HG02763 (cell line): ENCODE measurements around the gene ALKBH8.

Experiments
- ATAC-seq: cut with Tn5 transposase; IDR thresholded peaks from one replicate; pipeline ENCODE4 v1.9.1; 2021; ENCODE audit warnings: mild to moderate bottlenecking, moderate library complexity; ENCODE audit not compliant: unreplicated experiment

The ALKBH8 gene, protein sequence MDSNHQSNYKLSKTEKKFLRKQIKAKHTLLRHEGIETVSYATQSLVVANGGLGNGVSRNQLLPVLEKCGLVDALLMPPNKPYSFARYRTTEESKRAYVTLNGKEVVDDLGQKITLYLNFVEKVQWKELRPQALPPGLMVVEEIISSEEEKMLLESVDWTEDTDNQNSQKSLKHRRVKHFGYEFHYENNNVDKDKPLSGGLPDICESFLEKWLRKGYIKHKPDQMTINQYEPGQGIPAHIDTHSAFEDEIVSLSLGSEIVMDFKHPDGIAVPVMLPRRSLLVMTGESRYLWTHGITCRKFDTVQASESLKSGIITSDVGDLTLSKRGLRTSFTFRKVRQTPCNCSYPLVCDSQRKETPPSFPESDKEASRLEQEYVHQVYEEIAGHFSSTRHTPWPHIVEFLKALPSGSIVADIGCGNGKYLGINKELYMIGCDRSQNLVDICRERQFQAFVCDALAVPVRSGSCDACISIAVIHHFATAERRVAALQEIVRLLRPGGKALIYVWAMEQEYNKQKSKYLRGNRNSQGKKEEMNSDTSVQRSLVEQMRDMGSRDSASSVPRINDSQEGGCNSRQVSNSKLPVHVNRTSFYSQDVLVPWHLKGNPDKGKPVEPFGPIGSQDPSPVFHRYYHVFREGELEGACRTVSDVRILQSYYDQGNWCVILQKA

DNA sequence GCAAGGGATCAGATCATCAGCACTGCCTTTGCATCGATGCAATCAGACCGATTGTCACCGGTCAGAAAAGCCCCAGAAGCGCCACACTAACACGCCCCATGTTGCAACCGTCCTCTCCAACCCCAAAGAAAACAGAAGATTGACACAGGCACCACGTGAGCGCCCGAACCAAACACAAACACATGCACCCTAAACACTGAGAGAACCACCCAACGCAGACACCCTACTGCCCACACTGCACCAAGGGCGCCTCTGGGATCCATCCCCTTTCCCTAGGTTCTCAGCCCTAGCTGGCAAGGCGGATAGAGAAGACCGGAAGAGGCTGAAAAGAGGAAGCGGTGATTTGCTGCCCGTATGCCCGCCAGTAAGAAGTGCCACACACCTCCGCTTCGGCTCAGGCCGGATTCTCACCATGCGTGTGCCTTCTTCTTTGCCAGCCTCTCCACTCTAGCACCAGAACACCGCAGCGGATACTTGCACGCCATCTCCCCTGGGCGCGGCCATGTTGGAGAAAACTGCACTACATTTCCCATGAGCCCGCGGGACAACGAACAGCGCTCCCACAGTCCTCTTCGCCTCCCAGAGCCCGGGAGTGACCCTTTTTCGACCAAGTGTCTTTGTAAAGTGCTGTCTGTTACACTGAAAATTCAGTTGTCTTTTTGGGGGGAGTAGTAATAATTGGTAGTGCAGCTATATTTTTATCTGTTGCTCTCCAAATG, at the start of gene ALKBH8:
TSS of gene ALKBH8 (minus strand) at position 517 of the 719 bp plus-strand sequence. CDS start 4,842 bp downstream, outside the sequence.
- peak; percentile 84 for ATAC-seq

DNA sequence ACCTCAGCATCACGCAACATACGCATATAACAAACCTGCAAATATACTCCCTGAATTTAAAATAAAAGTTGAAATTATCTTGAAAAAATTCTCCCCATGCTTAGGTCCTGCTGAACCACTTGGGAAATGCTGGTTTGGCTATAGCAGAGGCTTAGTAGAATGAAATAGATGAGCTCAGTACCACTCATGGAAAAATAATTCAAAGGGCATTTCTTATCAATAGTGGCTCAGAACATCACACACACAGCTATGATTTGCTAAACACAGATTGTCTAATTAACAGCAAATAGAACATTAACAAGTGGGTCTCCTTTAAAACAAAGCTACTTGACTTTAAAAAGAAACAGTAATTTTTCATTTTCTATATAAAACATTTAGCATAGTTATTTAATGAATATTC, 46.9 kb upstream of the ALKBH8 start:
- no peak for ATAC-seq

DNA sequence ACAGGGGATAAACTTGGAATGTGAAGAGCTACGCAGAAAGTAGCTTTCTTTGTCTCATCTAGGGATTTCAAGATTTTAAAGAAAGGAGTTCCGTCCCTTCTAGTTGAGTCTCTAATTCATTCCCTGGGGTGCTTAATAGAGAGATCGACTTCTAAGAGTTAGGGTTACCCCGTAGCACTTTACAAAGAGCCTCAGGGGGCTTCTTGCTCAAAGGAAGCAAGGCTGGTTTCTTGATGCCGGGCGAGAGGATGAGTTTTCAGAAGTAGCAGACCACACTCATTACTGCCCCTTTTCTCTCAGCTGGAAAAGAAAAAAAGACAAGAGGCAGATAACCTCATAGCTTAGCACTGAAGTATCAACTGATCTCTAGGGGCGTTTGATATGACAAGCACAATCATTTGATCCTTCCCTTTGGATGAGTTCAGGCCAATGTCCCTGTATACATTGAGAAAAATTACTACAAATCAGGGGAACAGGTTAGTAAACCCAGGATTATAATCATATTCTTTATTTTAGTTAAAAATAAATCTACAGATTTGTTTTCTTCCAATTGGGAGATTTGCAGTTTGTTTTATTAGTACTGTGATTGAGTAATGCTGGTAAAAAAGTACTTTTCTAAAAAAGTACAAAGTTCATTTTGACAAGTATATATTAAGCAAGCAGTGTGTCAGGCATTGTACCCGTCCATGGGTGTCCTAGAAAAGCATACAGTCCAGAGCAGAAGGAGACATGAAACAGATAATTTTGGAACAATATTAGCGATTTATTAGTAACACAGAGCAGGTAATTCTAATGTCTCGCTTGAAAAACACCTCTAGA, 44.1 kb upstream of the ALKBH8 start:
- ATAC-seq: no peak

DNA sequence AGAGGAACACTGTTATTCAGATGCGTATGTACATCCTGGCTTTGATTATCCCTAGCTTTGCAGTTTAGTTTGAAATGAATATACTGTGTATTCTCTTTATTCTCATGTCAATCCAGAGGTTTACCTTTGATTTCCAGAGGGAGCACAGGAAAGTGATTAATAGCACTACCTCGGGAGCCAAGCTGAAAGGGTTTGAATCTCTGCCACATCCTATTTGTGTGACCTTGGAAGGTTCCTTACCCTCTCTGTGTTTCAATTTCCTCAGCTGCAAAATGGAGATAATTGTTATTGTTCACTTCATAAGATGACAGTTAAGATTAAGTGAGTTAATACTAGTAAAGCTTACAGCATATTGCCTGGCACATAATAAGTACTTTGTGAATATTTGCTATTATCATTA, 43.3 kb upstream of the ALKBH8 start:
- no peak for ATAC-seq

DNA sequence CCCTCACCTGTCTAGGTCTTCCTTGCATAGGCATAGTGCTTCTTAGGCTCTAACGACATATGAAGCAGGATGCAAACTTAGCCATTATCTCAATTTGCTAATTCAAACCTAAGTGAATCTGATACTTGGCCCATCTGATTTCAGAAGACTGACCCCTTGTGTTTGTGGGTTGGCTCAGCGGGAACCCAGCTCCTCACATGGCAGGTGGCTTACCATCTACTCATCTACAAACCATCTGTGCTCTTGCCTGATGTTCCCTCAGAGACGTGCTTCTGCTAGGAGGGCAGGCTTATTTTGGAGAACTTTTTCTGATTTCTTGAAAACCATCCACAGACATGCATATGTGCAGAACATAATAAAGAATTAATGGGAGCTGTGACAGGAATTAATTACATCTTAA, 40.6 kb upstream of the ALKBH8 start:
- ATAC-seq: no peak

DNA sequence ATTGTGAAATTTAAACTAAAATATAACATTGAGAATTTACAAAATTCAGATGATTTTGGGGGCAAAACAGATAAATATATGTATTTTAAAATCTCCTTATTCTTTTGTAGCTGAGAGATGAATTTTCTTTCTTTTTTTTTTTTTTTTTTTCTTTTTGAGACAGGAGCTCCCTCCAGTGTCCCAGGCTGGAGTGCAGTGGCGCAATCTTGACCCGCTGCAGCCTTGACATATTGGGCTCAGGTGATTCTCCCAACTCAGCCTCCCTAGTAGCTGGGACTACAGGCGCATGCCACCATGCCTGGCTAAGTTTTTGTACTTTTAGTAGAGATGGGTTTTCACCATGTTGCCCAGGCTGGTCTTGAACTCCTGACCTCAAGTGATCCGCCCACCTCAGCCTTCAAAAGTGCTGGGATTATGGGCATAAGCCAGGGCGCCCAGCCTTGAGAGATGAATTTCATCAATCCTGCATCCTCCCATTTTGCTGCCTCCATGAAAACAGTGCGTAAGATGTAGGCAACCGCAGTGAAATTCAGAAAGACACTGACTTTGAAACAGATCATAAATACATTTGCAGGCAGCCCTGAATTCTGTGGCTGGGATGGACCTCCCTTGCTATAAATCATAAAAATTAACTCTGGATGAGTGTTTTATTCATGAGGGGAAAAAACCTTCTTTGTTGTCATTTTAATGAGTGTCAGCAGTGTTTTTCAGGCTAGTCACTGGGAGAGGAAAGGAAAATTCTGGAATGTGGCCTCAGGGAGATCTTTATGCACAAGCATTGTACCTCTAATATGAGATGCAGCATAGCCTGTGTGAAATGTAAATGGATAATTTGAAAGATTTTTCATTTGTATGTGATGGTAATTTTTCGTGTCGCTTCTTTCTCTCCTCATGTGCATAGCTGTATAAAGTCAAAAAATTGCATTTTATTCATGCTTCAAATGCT, 39.8 kb upstream of the ALKBH8 start:
- no peak for ATAC-seq

DNA sequence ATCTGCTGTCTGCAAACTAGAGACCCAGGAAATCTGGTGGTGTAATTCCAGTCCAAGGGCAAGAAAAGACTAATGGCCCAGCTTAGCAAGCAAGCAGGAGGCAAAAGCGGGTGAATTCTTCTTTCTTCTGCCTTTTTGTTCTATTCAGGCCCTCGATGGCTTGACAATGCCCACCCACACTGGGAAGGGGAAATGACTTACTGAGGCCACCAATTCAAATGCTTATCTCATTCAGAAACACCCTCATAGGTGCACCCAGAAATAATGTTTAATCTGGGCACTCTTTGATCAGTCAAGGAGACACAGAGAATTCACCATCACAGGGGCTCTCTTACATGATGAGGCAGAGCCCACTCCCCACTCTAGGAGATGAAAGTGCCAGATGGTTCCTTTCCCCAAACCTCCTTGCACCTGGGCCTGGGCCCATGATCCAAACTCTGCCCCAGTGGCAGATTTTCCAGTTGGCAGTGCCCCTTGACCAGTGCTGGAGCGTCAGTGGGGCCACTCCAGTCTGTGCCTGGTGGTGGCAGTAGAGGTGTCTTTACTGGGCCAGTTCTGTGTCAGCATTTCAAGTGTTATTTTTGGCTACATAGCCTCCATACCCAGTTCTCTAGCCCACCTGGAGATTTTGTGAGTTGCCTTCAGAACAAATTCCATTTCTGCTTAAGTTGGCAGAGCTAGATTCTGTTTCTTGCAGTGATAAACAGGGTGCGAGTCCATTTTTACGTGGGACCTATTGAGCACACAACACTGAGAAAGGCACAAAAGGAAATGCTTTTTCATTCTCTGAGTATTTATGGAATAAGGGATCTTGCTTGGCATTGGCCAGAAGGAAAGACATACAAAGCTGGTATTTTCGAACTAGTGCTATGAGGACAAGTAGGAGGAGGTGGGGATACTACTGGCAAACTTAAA, 32.9 kb upstream of the ALKBH8 start:
- ATAC-seq: peak; percentile 71

DNA sequence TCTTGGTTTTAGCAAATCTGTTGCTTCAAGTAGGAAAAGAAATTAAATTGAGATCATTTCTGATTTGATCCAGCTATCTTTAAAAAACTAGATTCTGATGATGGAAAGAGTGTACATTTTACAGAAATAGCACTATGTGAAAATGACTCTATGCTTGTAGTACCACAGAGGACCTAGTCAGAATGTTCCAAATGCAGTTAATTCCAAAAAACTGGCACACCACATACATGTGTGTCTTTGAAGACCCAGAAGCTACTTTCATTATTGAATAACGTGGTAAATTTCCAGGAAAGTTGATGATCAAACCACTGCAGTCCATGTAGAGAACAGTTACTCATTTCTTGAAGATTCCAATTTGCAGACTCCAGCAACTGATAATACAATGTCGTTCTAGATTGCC, 29.2 kb upstream of the ALKBH8 start:
- ATAC-seq: no peak

DNA sequence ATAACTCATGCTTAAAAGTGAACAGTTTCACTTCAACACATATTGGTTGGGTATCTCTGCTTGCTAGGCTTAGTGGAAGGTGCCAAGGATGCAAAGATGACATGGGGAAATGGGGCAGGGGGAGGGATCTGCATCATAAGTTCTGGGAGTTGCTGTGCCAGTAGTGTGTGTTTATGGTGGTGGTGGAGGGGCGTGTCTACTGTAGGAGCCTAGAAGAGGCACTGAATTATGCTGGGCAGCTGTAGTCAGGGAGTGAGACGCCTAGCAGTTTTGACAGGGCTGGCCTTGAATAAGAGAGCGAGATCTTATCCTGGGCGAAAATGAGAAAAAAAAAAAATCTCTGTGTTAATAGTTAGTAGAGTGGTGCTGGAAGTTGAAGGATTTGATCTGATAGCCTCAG, 28.4 kb upstream of the ALKBH8 start:
- ATAC-seq: no peak

DNA sequence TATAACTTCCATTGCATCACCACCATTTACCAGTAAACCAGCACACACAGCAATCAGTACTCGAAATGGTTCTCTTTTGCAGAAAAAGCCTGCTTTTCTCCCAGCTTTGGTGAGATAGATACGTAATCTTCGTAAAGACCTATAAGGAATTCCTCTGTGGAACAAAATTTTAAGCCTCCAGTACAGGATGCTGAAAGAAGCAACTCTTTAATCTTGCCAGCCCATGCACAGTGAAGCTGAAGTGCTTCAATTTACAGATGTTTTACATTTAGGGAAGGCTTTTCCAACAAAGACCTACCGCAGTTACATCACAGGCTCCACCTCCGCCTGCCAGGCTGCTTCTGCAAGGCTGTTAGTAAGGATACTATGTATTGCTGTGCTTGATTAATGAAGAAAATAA, 27.3 kb upstream of the ALKBH8 start:
- ATAC-seq: no peak

DNA sequence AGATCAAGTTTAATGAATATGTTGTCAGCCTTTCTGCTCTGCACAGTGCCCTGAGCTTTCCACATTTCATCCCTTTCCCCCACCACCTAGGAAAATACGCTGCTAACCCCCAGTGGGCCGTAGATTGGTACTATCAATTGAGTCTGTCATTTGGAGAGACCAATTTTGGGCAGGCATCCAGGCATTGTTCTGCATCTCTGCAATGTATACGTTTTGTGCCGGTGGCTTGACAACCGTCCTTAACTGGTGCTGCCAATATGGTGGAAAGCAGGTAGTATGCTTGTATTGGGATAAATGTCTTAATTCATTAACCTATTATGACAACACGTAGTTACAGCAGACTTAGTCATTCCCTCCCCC, 26.7 kb upstream of the ALKBH8 start:
- no peak for ATAC-seq

DNA sequence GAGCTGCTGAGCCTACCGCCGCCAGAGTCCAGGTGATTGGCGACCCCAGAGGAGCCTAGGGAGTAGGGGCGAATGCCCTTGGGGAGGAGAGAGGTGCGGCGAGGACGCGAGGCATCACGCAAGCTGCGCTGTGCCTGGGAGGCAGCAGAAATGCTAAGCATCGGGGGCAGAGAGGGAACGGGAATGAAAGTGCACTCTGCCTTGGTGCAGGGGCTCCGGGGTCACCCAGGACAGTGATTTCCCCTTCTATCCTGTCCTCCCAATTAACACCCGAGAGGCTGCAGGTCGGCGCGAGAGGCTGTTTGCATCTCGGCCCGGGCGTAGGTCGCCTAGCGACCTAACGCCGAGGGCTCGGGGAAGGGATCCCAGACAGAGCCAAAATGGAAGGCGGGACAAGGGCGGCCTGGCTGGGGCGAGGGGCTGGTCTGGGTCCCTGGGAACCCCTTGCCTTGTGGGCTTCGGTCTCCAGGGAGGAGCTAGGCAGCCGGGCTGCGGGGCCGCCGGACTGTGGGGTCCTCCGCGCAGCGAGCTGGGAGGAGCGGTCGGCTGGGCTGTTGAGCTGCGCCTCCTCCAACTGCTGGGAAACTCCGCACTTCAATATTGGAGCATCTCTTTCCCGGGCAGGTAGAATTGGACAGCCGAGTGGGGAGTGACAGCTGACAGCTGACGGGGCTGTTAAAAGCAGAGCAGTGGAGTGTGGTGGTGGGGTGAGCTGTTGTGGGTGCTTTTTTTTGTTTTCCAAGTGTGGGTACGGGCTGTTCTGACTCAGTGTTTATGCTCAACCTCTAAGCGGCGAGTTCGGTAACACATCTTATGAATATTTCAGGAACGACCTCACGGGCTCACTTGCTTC, 26.1 kb upstream of the ALKBH8 start:
- no peak for ATAC-seq

DNA sequence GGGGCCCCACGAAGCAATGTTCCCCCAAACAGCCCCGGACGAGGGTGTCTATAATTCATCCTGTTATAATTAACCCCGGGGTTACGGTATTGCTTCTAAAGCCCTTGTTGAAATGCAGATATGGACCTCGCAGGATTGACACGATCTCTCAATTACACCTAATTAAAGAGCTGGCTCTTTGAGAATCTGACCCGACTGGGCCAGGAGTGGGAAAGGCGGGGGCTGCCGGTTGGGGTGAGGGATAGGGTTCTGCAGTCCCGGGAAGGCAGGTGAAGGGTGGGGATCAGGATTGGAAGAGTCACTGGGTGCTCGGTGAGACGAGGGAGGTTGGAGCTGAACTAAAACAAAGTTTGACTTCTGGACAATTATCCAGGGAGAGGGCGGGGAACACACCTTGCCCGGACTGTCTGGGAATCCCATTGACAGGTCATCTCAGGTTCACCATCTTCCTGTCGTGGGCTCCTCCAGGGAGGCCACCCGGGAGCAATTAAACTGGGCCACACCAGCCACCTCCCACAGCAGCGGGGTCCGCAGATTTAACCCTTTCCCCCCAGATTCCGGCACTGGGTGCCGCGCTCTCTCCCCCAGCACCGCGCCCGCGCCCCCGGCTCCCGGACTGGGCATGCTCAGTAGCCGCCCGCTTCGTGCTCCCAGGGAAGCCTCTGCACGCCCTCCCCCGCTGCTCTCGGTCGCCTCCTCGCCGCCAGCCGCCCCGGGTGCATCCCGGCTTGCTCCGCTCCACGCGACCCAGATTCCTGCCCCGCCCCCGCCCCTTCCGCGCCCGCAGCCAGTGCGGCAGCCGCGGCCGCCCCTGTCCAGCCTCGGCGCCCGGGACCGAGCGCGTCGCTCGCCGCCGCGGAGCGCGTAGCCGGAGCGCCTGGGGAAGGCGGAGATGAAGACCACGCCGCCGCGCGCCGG, 25.2 kb upstream of the ALKBH8 start, which contains the start of gene ELMOD1:
TSS of gene ELMOD1 (plus strand) at position 688 of the 918 bp plus-strand sequence. CDS start 27,043 bp downstream, outside the sequence.
- peak; percentile 55 for ATAC-seq

DNA sequence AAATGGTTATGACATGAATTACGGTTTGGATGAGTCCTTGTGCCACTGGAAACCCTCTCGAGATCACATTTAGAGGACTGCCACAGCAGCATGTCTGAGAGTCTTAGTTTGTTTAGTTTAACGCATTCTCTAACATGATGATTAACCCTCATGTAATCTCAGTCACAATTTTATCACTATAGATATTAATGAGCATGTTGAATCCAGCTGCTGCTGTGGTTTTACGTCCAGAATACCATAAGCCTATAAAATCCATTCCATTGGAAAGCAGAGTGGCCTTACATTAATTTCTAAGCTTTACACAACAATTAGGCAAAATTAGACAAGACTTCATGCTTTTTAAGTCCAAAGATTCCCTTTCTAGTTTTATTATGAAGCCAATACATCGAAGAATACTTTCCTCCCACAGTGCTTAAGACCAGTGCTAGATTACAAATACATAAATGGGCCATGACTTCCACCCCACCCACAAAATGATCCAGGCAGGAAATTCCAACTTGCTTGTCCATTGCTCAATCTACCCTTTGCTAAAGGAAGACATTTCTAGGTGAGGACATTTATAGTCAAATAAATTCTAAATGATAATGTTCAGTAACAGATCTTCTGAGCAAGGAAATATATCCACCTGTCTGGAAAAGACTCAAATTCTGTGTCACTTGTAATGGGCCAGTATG, 21.9 kb upstream of the ALKBH8 start:
- no peak for ATAC-seq

DNA sequence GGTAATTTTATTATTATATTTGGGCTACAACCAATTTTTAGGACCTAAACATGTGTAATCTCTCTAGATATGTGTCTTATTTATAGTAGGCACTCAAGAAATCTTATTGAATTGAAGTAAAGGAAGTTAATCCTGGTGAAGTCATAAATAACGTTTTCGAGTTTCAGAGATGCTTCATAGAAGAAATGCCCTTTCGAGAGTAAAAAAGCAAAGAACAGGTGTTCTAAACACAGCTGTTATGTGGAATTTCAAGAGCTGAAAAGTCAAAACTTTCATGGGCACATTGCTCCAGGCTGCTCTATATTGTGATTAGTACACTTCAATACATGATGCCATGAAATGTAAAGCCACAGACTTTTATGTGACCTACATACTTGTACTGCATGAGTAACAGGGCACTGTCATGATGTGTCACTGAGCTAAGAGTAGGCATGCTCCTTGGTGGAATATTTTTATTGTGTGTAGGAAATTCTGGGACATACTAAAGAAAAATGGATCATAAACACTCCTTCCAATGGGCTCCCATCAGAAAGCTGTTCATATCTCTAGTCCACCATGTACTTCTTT, 18.2 kb upstream of the ALKBH8 start:
- ATAC-seq: no peak

DNA sequence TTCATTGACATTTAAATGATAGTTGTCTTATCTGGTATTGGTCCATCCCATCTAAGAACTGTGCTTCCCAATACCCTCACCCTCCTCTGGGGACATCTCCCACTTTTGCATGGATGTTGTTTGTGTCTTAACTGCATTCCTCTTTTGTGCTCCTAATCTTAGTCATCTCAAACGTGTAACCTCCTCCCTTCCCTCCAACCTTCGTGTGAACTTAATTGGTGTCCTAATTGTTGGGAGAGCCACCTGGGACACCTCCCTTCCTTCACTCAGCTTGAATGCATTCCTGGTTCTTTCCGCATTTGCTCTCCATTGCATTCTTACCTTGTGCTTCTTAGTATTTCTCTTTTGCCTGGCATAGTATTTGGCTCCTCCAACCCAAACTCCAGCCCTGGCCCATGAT, 15.6 kb upstream of the ALKBH8 start:
- ATAC-seq: no peak
